Liver (tissue), 9 donors: Measurements from ENCODE around the gene RAB34. TPM values are rescaled to one million over a fixed set of nuclear protein-coding genes. Genes with fewer than 3 reads are reported as not detected.

Source experiments
- DNase-seq: peaks from one replicate; pipeline ENCODE4 v3.0.0-alpha.2; 2017; ENCODE audit warnings: low spot score
- H3K27ac ChIP-seq, 2 donors: one replicate each; pipeline ENCODE4 v1.7.0; 2013; ENCODE audit warnings: inconsistent platforms in 2 of 2, low read length in 2 of 2, control low read depth in 1 of 2, low read depth in 1 of 2, mild to moderate bottlenecking in 1 of 2
- H3K27me3 ChIP-seq, 4 donors: one replicate each; pipeline versions ENCODE4 v1.6.1 to v1.7.0; 2013; ENCODE audit warnings: low read length in 3 of 4, inconsistent platforms in 1 of 4, mild to moderate bottlenecking in 1 of 4, moderate library complexity in 1 of 4; ENCODE audit not compliant: control insufficient read depth in 4 of 4, insufficient read depth in 4 of 4
- H3K36me3 ChIP-seq, 4 donors: one replicate each; pipeline versions ENCODE4 v1.6.1 to v1.7.0; 2013; ENCODE audit warnings: low read length in 3 of 4, mild to moderate bottlenecking in 3 of 4, low read depth in 1 of 4, moderate library complexity in 1 of 4; ENCODE audit not compliant: control insufficient read depth in 4 of 4, insufficient read depth in 3 of 4
- H3K4me1 ChIP-seq, 4 donors: one replicate each; pipeline versions ENCODE4 v1.6.1 to v1.7.0; 2013; ENCODE audit warnings: low read length in 3 of 4, mild to moderate bottlenecking in 3 of 4, moderate library complexity in 1 of 4; ENCODE audit not compliant: control insufficient read depth in 4 of 4, insufficient read depth in 4 of 4
- H3K4me3 ChIP-seq, 3 donors: one replicate each; pipeline versions ENCODE4 v1.6.1 to v1.7.0; 2013; ENCODE audit warnings: low read length in 3 of 3, control low read depth in 1 of 3, low read depth in 1 of 3, mild to moderate bottlenecking in 1 of 3
- H3K9ac ChIP-seq, 2 donors: one replicate each; pipeline ENCODE4 v1.7.0; 2013; ENCODE audit warnings: low read length in 2 of 2, mild to moderate bottlenecking in 2 of 2, moderate library complexity in 2 of 2, control low read depth in 1 of 2, low read depth in 1 of 2
- H3K9me3 ChIP-seq, 4 donors: one replicate each; pipeline versions ENCODE4 v1.6.1 to v1.7.0; 2013; ENCODE audit warnings: low read length in 3 of 4; ENCODE audit not compliant: control insufficient read depth in 4 of 4
- CTCF ChIP-seq: fragments of 150-350 bp; IDR thresholded peaks from 2 replicates; pipeline ENCODE4 v1.5.1; 2017; ENCODE audit warnings: improper control_type of control experiment, low read depth, low read length; ENCODE audit not compliant: missing input control
- EGR1 ChIP-seq, 2 donors: IDR thresholded peaks; 2 replicates each; pipeline ENCODE4 v1.6.1; 2016 to 2018; ENCODE audit warnings: antibody characterized with exemption in 2 of 2, low read depth in 2 of 2
- FOXA1 ChIP-seq: IDR thresholded peaks from 2 replicates; pipeline ENCODE4 v1.6.1; 2016; ENCODE audit warnings: antibody characterized with exemption
- FOXA2 ChIP-seq: IDR thresholded peaks from 2 replicates; pipeline ENCODE4 v1.6.1; 2016; ENCODE audit warnings: antibody characterized with exemption
- GABPA ChIP-seq, 2 donors: IDR thresholded peaks in 1 of 2; conservative IDR thresholded peaks in 1 of 2; 2 replicates each; pipeline ENCODE4 v1.6.1; 2016; ENCODE audit warnings: antibody characterized with exemption in 2 of 2, mild to moderate bottlenecking in 1 of 2, moderate library complexity in 1 of 2
- HNF4A ChIP-seq, 2 donors: conservative IDR thresholded peaks; 2 replicates each; pipeline ENCODE4 v1.6.1; 2016; ENCODE audit warnings: antibody characterized with exemption in 2 of 2, mild to moderate bottlenecking in 2 of 2
- HNF4G ChIP-seq: IDR thresholded peaks from 2 replicates; pipeline ENCODE4 v1.6.1; 2016; ENCODE audit warnings: antibody characterized with exemption
- JUND ChIP-seq, 2 donors: IDR thresholded peaks; 2 replicates each; pipeline ENCODE4 v1.6.1; 2016; ENCODE audit warnings: antibody characterized with exemption in 2 of 2
- NR2F2 ChIP-seq: IDR thresholded peaks from 2 replicates; pipeline ENCODE4 v1.6.1; 2016; ENCODE audit warnings: antibody characterized with exemption
- RAD21 ChIP-seq, 2 donors: IDR thresholded peaks; 2 replicates each; pipeline ENCODE4 v1.6.1; 2016; ENCODE audit warnings: antibody characterized with exemption in 2 of 2, mild to moderate bottlenecking in 2 of 2
- RXRA ChIP-seq, 2 donors: IDR thresholded peaks; 2 replicates each; pipeline ENCODE4 v1.6.1; 2017 to 2018; ENCODE audit warnings: antibody characterized with exemption in 2 of 2, mild to moderate bottlenecking in 1 of 2
- TAF1 ChIP-seq: conservative IDR thresholded peaks from 2 replicates; pipeline ENCODE4 v1.6.1; 2016; ENCODE audit warnings: antibody characterized with exemption, mild to moderate bottlenecking
- YY1 ChIP-seq: IDR thresholded peaks from 2 replicates; pipeline ENCODE4 v1.6.1; 2016; ENCODE audit warnings: antibody characterized with exemption, mild to moderate bottlenecking
- ZBTB33 ChIP-seq: IDR thresholded peaks from 2 replicates; pipeline ENCODE4 v1.6.1; 2016; ENCODE audit warnings: antibody characterized with exemption
- WGBS: extraction: QIAGEN DNeasy Blood & Tissue Kit; methylation state at CpG from one replicate; pipeline ENCODE4 v1.1.7; 2013; 5-methylcytosine and 5-hydroxymethylcytosine counted together
- polyA plus RNA-seq, 2 donors: library from polyadenylated mRNA; stranded (reverse) in 1 of 2; unstranded in 1 of 2; fragments of 200-250 nt in 1 of 2; fragments of >200 nt in 1 of 2; fragmentation: Nextera tagmentation in 1 of 2; extraction: Ambion mirVana in 1 of 2; gene quantifications; one replicate each; pipeline versions ENCODE4 v1.2.1 to v1.2.3, GENCODE V29; 2013 to 2015
- total RNA-seq, 2 donors: library from RNA; depleted of rRNA; stranded (reverse); fragments of >200 nt; gene quantifications; one replicate each; pipeline ENCODE4 v1.2.3, GENCODE V29; 2014
- TF ChIP-seq, protein P1 (sequence below): IDR thresholded peaks from 2 replicates; pipeline ENCODE4 v1.6.1; 2016; ENCODE audit warnings: antibody characterized with exemption
- TF ChIP-seq, protein P2 (sequence below): IDR thresholded peaks from 2 replicates; pipeline ENCODE4 v1.6.1; 2016; ENCODE audit warnings: antibody characterized with exemption, mild to moderate bottlenecking
- TF ChIP-seq, protein P3 (sequence below): IDR thresholded peaks from 2 replicates; pipeline ENCODE4 v1.6.1; 2016; ENCODE audit warnings: antibody characterized with exemption
- donor health status: healthy.
- donor health status: healthy.
- donor health status: healthy.
- donor health status: healthy.
- donor health status: healthy.

RAB34 gene
- total and polyA plus RNA-seq, 4 donors, result 4.5 to 14.3 (median 7.6) TPM

- TF ChIP-seq, protein P1, sequence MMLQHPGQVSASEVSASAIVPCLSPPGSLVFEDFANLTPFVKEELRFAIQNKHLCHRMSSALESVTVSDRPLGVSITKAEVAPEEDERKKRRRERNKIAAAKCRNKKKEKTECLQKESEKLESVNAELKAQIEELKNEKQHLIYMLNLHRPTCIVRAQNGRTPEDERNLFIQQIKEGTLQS, result no peak
- TF ChIP-seq, protein P2, sequence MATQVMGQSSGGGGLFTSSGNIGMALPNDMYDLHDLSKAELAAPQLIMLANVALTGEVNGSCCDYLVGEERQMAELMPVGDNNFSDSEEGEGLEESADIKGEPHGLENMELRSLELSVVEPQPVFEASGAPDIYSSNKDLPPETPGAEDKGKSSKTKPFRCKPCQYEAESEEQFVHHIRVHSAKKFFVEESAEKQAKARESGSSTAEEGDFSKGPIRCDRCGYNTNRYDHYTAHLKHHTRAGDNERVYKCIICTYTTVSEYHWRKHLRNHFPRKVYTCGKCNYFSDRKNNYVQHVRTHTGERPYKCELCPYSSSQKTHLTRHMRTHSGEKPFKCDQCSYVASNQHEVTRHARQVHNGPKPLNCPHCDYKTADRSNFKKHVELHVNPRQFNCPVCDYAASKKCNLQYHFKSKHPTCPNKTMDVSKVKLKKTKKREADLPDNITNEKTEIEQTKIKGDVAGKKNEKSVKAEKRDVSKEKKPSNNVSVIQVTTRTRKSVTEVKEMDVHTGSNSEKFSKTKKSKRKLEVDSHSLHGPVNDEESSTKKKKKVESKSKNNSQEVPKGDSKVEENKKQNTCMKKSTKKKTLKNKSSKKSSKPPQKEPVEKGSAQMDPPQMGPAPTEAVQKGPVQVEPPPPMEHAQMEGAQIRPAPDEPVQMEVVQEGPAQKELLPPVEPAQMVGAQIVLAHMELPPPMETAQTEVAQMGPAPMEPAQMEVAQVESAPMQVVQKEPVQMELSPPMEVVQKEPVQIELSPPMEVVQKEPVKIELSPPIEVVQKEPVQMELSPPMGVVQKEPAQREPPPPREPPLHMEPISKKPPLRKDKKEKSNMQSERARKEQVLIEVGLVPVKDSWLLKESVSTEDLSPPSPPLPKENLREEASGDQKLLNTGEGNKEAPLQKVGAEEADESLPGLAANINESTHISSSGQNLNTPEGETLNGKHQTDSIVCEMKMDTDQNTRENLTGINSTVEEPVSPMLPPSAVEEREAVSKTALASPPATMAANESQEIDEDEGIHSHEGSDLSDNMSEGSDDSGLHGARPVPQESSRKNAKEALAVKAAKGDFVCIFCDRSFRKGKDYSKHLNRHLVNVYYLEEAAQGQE, result no peak
- no peak for TF ChIP-seq HNF4A (conservative IDR thresholded peaks at IDR 0.05)
- TF ChIP-seq RAD21 (IDR thresholded peaks at IDR 0.05), result no peak
- TF ChIP-seq CTCF, result no peak
- TF ChIP-seq FOXA1, result no peak
- no peak for TF ChIP-seq TAF1
- no peak for TF ChIP-seq JUND (IDR thresholded peaks at IDR 0.05)
- TF ChIP-seq, protein P3, sequence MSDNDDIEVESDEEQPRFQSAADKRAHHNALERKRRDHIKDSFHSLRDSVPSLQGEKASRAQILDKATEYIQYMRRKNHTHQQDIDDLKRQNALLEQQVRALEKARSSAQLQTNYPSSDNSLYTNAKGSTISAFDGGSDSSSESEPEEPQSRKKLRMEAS, result no peak
- no peak for TF ChIP-seq NR2F2
- TF ChIP-seq FOXA2, result no peak
- TF ChIP-seq YY1, result no peak
- TF ChIP-seq EGR1 (IDR thresholded peaks at IDR 0.05; ENCODE audit: low read depth in 2 of 2), result no peak
- Histone ChIP-seq H3K36me3 (peaks cover 7 to 80% (median 63%) of the 10 kb centered on the region in 4 donors), H3K27me3 (no peaks in the 10 kb centered on the region), H3K4me1 (peaks cover 4 to 20% (median 16%) of the 10 kb centered on the region in 4 donors), H3K27ac (no peak overlapping the region), H3K9me3 (no peaks in the 10 kb centered on the region), H3K4me3 (no peak overlapping the region), H3K9ac (no peak overlapping the region)
- no peak for DNase-seq
- 98% methylated on average over 1 of the region's 1 CpG for WGBS
These were observed 23.8 kb downstream of the RAB34 start for GRCh38 chr17:28693869-28694268.

- no peak for DNase-seq
- no peaks in the 10 kb centered on the region for H3K9me3 ChIP-seq
- H3K4me1 ChIP-seq, result no peaks in the 10 kb centered on the region
- no peak overlapping the region for H3K4me3 ChIP-seq
- H3K36me3 ChIP-seq, result peaks cover 15 to 83% (median 70%) of the 10 kb centered on the region in 4 donors
- no peak overlapping the region for H3K9ac ChIP-seq
- no peak overlapping the region for H3K27ac ChIP-seq
- 98% methylated on average over 3 of the region's 3 CpGs for WGBS
- no peaks in the 10 kb centered on the region for H3K27me3 ChIP-seq
- TF ChIP-seq FOXA2, result no peak
- TF ChIP-seq HNF4A (conservative IDR thresholded peaks at IDR 0.05), result no peak
- no peak for TF ChIP-seq JUND (IDR thresholded peaks at IDR 0.05)
- TF ChIP-seq, protein P2, result no peak
- no peak for TF ChIP-seq RXRA (IDR thresholded peaks at IDR 0.05)
- no peak for TF ChIP-seq FOXA1
- TF ChIP-seq, protein P1, result no peak
- no peak for TF ChIP-seq RAD21 (IDR thresholded peaks at IDR 0.05)
- no peak for TF ChIP-seq ZBTB33
- no peak for TF ChIP-seq NR2F2
- TF ChIP-seq GABPA (IDR thresholded peaks at IDR 0.05 in 1 of 2, conservative IDR thresholded peaks at IDR 0.05 in 1 of 2), result no peak
- no peak for TF ChIP-seq YY1
- TF ChIP-seq HNF4G, result no peak
- no peak for TF ChIP-seq CTCF
These were observed 28.7 kb downstream of the RAB34 start for GRCh38 chr17:28689011-28689410.
